H1 (cell line): Measurements from ENCODE around the gene ZNF407.

ENCODE experiments used
- CHD2 ChIP-seq: IDR thresholded peaks from 2 replicates; pipeline ENCODE4 v1.6.1; 2012; ENCODE audit warnings: low read length, improper control_type of control experiment
- CTCF ChIP-seq, 3 experiments: IDR thresholded peaks; 1 replicate in 2 of 3; 2 replicates in 1 of 3; pipeline versions ENCODE4 v1.5.1 to v1.6.1; 2011; ENCODE audit warnings: low read length in 3 of 3, mild to moderate bottlenecking in 3 of 3, inconsistent platforms in 2 of 3, low read depth in 1 of 3, moderate library complexity in 1 of 3; ENCODE audit not compliant: insufficient read depth in 1 of 3; ENCODE audit errors: control extremely low read depth in 1 of 3
- KDM5A ChIP-seq: fragments of 200-600 bp; IDR thresholded peaks from 2 replicates; pipeline ENCODE4 v1.7.1; 2012; ENCODE audit warnings: mild to moderate bottlenecking, low read length, inconsistent platforms, mixed read lengths
- POLR2AphosphoS5 ChIP-seq: IDR thresholded peaks from 2 replicates; pipeline ENCODE4 v1.6.1; 2011; ENCODE audit warnings: low read depth, low read length
- RNF2 ChIP-seq: fragments of 200-900, 300-1000 bp; sonication (generic); IDR thresholded peaks from 2 replicates; pipeline ENCODE4 v1.7.1; 2016; ENCODE audit warnings: borderline replicate concordance, low read depth, mild to moderate bottlenecking, antibody characterized with exemption, low read length; ENCODE audit not compliant: poor library complexity, severe bottlenecking; ENCODE audit errors: missing control alignments
- SIN3A ChIP-seq, 2 experiments: IDR thresholded peaks in 1 of 2; conservative IDR thresholded peaks in 1 of 2; 2 replicates each; pipeline ENCODE4 v1.6.1; 2011 to 2012; ENCODE audit warnings: low read length in 2 of 2, improper control_type of control experiment in 1 of 2, low read depth in 1 of 2, mild to moderate bottlenecking in 1 of 2
- SP1 ChIP-seq: IDR thresholded peaks from 2 replicates; pipeline ENCODE4 v1.6.1; 2011; ENCODE audit warnings: low read depth, low read length
- SP2 ChIP-seq: IDR thresholded peaks from 2 replicates; pipeline ENCODE4 v1.6.1; 2012; ENCODE audit warnings: mild to moderate bottlenecking, low read length, inconsistent platforms
- SUZ12 ChIP-seq: fragments of 200-600 bp; sonication (generic); IDR thresholded peaks from 2 replicates; pipeline ENCODE4 v1.6.1; 2012; ENCODE audit warnings: mild to moderate bottlenecking, inconsistent platforms, low read length, moderate library complexity, mixed read lengths
- TAF1 ChIP-seq: IDR thresholded peaks from 2 replicates; pipeline ENCODE4 v1.6.1; 2011; ENCODE audit warnings: mild to moderate bottlenecking, low read depth, low read length
- USF2 ChIP-seq: IDR thresholded peaks from 2 replicates; pipeline ENCODE4 v1.6.1; 2011; ENCODE audit warnings: low read length, improper control_type of control experiment

- TF ChIP-seq CTCF (IDR thresholded peaks at IDR 0.05; ENCODE audit: control extremely low read depth in 1 of 3, insufficient read depth in 1 of 3, low read depth in 1 of 3, low read length in 3 of 3) (no peak), TAF1 (no peak), POLR2AphosphoS5 (no peak), SIN3A (conservative IDR thresholded peaks at IDR 0.05 in 1 of 2, IDR thresholded peaks at IDR 0.05 in 1 of 2; ENCODE audit: low read depth in 1 of 2, low read length in 2 of 2) (no peak), CHD2 (no peak), USF2 (no peak), SP1 (no peak), SP2 (no peak), SUZ12 (no peak), RNF2 (no peak), KDM5A (no peak)
Observed at GRCh38 chr18:74692367-74693013, 94.8 kb downstream of the ZNF407 start.
